ENCODE results near the gene CFAP58.

DNA sequence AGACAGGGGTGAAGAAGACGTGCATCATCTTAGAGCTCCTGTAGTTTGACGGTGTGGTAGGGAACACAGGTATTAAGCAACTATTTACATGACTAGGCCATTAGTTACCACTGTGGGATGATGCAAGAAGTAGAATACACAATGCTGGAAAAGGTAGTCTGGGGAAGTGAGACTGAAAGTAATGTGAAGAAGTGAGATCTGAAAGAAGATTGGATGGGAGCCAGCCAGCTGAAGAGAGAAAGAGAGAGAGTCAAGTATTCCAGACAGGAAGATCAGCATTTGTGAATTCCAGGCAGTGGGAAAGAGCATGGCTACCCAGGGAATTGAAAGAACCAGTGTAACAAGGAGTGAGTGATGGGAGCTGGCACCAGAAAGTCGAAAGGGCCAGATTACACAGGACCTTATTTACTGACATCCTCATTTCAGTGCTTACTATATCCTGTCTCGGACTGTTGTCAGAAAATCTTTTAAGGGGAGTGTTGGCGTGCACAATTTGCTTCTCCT lies 4.0 kb upstream of the CFAP58 start:
- TF ChIP-seq POLR2A (IDR thresholded peaks at IDR 0.05; ENCODE audit: low read depth) (no peak), POLR2AphosphoS5 (IDR thresholded peaks at IDR 0.05) (peak; percentile 46 to 78)
